HG02571 (cell line): Measurements from ENCODE around the gene CIAO3.
"Not testable (repeated sequence)": the region's sequence is repeated elsewhere in the genome, so short reads cannot be mapped to it uniquely, and the experiment has no call there.

Experiments
- ATAC-seq: cut with Tn5 transposase; IDR thresholded peaks from one replicate; pipeline ENCODE4 v1.9.1; 2021; ENCODE audit warnings: mild to moderate bottlenecking, moderate library complexity; ENCODE audit not compliant: unreplicated experiment

Gene CIAO3

DNA sequence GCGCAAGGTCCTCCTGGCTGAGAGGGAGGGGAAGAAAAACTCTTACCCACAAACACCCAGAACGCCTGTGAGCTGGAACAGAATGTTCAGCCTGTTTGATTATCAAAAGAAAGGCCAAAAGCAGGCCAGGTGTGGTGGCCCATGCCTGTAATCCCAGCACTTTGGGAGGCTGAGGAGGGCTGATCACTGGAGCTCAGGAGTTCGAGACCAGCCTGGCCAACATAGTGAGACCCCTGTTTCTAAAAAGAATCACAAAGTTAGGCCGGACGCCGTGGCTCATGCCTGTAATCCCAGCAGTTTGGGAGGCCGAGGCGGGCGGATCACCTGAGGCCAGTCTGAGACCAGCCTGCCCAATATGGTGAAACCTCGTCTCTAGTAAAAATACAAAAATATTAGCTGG is 35.5 kb upstream of the CIAO3 start:
- not testable (repeated sequence) for ATAC-seq

DNA sequence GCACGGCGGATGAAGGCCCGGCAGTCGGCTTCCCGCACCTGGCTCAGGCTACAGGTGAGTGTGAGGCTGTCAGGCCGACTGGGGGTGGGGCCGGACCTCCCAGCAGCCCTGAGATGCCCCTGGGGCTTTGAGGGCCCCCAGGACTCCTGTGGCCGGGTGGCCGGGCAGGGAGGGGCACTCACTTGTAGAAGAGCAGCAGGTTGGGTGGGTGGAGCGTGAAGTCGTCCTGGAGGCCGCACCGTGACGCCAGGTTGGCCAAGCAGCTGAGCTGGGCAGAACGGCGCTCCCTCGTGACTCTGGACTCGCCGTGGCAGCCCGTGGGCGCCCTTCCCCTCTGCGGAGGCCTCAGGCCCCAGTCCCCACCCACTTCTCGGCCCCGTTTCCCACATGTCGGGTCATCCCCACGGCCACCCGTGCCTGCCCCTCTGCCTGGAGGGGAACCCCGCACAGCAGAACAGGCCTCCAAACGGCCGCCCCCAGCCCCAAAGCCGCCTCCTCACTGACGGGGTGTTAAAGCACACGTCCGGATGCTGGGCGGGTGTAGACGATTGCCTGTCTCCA is 34.5 kb upstream of the CIAO3 start:
- no peak for ATAC-seq

DNA sequence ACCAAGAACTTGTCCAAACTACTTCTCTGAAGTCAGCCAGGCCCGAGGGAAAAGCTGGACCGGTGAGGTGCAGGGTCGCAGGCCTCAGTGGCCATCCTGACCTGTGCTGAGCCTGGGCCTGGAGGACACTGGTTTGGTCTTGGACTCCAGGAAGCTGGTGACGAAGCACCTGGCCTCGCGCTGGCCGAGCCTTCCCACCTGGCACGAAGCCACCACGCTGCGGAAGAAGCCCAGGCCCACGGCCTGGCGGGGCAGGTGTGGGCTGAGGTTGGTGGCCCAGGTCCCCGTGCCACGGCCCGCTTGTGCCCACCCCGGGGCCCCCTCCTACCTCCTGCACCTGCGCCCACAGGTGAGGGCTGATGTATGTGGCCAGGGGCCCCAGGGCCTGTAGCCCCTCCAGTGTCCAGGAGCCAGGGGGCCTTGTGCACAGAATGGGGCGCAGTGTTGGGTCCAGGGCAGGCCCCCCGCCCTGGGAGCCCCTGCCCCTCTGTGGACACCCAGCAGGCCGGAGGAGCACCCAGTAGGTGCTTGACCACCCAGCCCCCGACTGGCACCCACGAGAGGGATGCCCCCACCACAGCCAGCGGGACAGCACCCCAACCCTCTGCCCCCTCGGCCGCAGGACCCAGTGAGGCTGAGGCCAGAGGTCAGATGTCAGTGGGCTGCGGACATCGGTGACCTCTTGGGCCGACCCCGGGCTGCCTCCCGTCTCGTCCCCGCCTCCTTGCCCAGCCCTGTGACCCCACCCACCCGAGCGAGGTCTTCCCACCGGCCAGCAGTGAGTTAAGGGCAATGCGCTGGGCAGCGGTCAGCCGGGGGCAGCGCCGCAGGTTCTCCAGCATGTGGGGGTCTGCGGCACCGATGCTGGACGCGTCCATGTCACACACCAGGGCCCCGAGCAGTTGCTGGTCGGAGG is 33.5 kb upstream of the CIAO3 start:
- no peak for ATAC-seq

DNA sequence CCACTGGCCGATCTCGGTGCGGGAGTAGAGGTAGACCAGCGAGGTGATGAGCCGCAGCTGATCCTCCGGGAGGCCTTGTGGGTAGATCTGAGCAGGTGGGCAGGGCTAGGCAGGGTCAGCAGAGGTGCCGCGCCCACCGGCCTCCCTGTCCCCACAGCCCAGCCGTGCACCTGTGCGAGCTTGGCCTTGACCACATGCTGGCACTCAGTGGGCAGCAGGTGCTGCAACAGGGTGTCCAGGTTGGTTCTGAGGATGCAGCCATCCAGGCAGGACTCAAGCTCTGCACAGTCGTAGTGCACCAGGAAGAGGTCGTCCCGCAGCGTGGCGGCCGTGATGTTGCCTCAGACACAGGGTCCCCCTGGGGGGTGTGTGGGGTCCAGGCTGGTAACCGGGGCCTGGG is 32.2 kb upstream of the CIAO3 start:
- ATAC-seq, result no peak

DNA sequence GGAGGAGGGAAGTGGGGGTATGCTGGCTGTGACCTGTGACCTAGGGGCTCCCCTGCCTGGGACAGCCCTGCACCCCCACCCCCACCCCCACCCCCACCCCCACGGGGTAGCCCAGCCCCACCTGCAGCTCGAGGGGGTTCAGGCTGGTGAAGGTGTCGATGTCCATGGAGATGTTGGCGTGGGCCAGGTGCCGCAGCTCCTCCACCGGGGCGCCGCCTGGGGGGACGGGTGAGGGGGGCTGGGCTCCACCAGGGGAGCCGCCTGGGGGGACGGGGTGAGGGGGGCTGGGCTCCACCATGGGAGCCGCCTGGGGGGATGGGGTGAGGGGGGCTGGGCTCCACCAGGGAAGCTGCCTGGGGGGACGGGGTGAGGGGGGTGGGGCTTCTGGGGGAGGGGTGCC is 29.6 kb upstream of the CIAO3 start:
- no peak for ATAC-seq

DNA sequence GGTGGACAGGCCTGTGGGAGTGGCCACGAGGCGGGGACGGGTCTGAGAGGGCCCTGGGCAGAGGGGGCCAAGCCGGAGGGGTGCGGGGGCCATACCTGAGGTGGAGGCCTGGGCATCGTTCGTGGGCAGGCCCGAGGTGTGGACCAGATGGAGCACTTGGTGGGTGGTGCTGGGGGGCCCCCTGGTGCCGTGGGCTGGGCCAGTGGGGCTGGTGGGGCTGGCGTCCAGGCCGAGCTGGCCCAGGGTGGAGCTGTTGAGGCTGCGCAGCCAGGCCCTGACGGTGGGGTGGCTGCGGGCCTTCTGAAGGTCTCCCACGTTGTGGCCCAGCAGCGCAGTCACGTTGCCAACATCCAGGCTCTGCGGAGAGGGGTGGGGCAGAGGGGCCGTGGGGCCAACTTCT is 29.1 kb upstream of the CIAO3 start:
- ATAC-seq, result no peak

DNA sequence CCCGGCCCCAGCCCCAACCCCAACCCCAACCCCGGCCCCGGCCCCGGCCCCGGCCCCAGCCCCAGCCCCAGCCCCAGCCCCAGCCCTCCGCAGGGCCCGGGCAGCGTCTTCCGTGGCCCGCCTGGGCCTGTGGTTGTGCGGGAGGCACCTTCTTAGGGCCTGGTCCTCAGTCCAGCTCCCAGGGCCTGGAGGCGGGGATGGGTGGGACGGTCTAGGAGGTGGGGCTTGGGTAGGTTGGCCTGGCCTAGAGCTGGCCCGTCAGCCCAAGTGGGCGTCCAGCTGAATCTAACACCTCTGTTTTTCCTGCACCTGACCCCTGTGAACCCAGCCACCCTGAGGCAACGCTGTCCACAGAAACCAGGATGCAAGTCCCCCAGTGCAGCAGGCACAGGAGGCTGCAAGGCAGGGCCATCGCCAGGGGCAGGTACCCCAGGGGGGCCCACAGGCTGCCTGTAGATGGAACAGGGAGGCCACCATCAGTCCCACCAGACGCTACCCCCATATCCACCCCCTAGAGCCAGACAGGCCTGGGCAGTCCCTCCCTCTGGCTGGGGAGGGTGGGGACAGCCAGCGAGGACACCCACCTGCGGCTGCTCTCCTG is 28.5 kb upstream of the CIAO3 start:
- ATAC-seq, result no peak

DNA sequence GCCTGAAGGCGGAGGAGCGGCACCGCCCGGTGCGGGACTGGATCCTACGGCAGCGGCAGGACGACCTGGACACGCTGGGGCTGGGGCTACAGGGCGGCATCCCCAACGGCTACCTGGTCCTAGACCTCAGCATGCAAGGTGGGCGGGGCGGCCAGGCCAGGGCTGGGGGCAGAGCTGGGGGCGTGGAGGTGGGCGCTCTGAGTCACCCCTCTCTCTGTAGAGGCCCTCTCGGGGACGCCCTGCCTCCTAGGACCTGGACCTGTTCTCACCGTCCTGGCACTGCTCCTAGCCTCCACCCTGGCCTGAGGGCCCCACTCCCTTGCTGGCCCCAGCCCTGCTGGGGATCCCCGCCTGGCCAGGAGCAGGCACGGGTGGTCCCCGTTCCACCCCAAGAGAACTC is 27.6 kb upstream of the CIAO3 start:
- ATAC-seq, result no peak

DNA sequence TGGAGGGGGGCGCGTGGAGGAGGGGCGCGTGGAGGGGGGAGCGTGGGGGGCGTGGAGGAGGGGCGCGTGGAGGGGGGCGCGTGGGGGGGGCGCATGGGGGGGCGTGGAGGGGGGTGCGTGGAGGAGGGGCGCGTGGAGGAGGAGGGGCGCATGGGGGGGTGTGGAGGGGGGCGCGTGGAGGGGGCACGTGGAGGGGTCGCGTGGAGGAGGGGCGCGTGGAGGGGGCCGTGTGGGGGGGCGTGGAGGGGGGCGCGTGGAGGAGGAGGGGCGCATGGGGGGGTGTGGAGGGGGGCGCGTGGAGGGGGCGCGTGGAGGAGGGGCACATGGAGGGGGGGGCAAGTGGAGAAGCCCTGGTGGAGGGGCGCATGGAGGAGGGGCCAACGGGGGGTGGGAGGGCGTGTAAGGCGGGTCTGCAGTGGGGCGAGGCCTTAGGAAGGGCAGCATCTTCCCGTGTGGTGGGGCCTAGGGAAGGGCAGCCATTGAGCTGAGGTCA is 27.0 kb upstream of the CIAO3 start:
- no peak for ATAC-seq

DNA sequence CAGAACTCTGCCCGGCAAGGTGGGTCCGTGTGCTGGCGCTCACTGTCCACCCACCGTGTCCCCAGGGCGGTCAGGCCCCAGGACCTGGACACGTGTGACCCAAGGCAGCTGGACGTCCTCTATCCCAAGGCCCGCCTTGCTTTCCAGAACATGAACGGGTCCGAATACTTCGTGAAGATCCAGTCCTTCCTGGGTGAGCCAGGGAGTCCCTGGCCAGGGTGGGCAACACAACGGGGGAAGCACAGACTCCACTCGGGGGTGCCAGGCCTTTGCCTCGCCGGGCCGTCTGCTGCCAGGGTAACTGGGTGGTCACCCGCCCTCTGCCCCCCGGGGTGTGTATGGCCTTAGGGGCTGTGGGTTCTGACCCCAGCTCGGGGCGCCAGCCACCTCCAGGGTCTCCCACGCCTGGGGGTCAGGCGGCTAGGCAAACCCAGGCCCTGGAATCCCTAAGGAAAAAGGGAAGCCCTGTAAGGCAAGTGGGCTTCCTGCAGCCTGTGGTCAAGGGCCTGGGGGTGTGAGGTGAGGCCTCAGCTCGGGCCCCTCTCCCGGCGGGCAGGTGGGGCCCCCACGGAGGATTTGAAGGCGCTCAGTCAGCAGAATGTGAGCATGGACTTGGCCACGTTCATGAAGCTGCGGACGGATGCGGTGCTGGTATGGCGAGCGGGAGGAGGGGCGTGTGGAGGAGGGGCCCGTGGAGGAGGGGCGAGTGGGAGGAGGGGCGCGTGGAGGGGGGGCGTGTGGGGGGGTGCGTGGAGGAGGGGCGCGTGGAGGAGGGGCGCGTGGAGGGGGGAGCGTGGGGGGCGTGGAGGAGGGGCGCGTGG is 26.2 kb upstream of the CIAO3 start:
- no peak for ATAC-seq

DNA sequence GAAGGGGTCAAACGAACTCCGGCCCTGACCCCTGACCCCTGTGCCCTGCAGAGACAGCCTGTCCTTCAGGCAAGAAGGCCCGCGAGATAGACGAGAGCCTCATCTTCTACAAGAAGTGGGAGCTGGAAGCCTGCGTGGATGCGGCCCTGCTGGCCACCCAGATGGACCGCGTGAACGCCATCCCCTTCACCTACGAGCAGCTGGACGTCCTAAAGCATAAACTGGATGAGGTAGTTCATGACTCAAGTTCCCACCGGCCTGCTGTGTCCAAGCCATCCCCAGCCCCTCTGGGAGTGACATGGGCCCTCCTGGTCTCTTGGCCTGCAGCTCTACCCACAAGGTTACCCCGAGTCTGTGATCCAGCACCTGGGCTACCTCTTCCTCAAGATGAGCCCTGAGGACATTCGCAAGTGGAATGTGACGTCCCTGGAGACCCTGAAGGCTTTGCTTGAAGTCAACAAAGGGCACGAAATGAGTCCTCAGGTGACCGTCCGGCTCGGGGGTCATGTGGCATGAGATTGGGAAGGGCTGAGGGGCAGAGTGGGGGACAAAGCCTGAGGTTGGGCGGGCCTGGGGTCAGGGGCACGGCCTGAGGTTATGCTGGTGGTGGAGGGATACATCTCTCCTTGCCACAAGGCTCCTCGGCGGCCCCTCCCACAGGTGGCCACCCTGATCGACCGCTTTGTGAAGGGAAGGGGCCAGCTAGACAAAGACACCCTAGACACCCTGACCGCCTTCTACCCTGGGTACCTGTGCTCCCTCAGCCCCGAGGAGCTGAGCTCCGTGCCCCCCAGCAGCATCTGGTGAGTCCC is 25.4 kb upstream of the CIAO3 start:
- ATAC-seq, result no peak

DNA sequence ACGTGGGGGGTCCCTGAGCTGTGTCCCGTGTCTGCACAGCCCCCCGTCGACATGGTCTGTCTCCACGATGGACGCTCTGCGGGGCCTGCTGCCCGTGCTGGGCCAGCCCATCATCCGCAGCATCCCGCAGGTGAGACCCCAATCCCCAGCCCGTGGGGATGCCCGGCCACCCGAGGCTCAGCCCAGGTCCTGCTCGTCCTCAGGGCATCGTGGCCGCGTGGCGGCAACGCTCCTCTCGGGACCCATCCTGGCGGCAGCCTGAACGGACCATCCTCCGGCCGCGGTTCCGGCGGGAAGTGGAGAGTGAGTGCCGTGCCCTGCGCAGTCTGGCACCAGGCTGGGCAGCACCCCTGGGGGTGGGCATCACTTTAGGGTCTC is 24.7 kb upstream of the CIAO3 start:
- ATAC-seq, result no peak

DNA sequence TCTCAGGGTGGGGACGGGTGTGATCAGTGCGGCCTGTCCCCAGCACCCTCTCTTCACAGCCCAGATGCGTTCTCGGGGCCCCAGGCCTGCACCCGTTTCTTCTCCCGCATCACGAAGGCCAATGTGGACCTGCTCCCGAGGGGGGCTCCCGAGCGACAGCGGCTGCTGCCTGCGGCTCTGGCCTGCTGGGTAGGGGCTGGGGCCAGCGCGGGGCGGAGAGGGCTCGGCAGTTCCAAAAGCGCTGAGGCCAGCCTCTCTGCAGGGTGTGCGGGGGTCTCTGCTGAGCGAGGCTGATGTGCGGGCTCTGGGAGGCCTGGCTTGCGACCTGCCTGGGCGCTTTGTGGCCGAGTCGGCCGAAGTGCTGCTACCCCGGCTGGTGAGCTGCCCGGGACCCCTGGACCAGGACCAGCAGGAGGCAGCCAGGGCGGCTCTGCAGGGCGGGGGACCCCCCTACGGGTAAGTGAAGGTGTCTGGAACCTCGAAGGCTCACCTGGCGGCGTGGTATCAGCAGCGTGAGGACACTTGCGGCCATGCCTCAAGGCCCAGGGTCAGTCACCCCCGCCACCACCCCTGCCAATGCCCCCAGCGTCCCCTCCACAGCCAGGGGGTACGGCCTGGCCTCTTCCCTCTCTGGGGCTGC is 24.2 kb upstream of the CIAO3 start:
- no peak for ATAC-seq

DNA sequence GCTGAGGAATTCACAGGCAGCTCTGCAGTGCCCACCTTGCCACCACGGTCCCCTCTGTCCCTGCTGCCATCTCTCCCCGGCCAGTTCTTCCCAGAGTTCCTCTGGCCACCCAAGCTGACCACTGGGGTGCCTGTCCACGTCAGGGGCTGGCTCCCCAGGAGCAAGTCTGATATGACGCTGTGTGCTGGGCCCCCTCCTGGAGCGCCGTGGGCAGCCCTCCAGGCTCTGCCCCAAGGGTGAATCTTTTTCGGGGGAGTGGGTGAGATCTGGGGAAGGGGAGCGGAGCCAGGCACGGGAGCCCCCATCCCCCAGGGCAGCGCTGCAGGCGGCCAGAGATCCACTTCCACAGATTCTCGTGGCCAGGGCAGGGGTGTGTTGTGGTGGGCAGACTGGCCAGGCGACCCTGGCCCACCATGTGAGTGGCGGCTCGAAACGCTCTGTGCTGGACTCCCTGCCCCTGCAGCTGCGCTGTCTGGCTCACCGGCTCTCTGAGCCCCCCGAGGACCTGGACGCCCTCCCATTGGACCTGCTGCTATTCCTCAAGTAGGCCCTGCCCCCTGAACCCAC is 23.5 kb upstream of the CIAO3 start:
- ATAC-seq, result no peak

DNA sequence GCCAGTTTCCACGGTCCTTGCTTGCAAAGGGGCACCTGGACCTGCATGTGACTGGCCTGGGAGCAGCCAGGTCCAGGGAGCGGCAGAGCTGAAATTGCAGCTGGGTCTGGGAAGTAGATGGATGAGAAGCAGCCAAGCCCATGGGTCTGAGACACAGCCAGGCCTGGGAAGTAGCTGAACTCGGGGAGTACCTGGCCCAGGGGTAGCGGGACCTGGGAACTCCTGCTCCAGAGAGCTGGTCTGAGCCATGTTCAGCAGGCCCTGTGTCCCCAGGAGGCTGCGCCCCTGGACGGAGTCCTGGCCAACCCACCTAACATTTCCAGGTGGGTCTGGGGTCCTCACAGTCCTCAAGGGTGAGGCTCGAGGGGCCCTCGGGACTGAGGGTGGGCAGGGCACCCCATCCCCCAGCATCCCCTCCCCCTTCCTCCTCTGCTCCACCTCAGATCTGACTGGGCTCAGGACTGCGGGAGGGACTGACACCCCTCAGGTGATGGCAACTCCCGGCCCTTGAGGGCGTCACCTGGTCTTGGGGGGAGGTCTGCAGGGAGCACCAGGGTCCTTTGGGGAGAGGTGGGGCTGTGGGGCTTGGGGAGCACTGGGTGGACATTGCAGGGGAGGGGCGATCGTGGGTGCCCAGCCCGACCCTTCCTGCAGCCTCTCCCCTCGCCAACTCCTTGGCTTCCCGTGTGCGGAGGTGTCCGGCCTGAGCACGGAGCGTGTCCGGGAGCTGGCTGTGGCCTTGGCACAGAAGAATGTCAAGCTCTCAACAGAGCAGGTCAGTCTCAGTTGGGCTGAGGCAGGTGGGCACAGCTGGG is 22.8 kb upstream of the CIAO3 start:
- ATAC-seq, result no peak

DNA sequence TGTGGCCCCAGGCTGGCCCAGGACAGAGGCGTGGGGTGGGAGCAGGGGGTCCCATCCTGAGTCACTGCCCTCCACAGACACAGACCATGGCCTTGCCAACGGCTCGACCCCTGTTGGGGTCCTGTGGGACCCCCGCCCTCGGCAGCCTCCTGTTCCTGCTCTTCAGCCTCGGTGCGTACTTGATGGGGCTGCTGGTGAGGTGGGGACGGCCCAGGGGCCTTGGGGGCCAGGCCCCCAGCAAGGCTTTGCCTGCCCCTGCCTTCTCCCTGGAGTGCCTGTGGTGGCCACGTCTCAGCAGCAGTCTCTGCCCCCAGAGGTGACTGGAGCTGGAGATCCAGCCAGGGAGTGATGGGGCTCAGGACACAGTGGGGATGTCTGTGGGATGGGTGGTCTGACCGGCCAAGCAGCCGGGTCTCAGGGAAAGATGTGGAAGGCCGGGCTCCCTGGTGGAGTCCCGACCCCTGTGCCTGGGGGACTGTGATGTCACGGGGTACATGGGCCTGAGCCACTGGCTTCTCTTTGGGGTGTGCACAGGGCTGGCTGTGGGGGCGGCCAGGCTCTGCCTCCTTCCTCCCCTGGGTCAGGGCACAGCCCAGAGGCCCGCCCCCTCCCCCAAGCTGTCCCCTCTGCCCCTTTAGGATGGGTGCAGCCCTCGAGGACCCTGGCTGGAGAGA is 21.9 kb upstream of the CIAO3 start:
- ATAC-seq, result no peak

DNA sequence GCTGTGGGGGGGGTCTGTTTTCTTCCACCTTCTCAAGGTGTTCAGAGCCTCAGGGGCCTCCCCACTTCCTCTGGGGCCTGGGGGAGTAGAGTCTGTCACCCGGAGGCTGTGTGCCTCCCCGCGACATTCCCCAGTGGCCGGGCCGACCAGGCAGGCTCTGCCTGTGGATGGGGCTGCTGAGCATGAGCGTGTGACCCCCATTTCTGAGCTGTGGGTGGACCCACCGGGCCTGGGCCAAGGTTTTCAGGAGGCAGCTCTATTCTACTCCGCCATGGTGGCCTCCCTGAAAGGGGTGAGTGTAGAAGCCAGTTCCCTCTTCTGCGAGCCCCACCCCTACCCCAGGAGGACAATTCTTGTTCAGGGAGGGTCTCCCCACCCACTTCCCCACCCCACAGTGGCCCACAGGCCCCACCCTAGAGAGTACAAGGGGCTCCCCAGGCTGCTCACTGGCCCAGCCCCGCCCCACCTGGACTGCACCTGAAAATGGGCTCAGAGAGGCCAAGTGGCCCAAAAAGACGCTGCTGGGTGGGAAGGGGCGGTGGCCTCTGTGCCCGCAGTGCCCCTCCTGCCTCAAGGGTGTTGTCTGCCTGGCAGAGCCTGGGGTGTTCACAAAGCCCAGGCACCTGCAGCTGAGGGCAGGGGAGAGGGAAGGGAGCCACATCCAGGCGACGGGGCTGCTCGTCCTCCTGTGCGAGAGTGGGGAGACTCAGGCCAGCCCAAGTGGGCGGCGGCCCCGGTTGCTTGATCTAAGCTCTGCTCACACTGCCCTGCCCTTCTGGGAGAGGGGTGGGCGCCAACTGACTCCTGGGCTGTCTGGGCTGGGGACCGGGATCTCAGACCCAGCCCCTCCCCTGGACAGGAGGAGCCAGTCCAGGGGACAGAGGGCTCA is 21.1 kb upstream of the CIAO3 start:
- no peak for ATAC-seq
